ENCODE results near the gene PIK3C2B.
"Not testable (repeated sequence)": the region's sequence is repeated elsewhere in the genome, so short reads cannot be mapped to it uniquely, and the experiment has no call there.

The PIK3C2B gene

DNA sequence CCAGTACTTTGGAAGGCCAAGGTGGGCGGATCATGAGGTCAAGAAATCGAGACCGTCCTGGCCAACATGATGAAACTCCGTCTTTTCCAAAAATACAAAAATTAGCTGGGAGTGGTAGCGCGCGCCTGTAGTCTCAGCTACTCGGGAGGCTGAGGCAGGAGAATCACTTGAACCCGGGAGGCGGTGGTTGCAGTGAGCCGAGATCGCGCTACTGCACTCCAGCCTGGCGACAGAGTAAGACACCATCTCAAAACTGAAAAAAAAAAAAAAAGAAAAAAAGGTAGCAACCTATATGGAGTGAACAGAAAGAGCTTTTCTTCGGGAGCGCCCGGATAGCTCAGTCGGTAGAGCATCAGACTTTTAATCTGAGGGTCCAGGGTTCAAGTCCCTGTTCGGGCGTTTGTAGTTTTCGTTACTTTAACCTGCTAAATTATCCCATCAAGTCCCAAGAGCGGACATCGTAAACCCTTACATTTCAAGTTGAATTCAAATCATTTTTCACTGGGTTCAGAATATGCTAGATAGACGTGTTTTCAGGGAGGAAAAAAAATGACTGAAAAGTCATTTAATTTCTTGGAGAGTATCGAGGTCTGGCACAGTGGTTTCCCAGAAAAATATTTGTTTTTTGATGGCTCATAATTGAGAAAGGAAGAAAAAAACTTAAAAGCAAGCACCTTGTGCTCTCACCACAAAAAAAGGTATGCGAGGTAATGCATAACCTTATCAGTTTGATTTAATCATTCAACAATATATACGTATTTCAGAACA lies 11.8 kb upstream of the PIK3C2B start:
- DNase-seq = peak; percentile 52 to 79

DNA sequence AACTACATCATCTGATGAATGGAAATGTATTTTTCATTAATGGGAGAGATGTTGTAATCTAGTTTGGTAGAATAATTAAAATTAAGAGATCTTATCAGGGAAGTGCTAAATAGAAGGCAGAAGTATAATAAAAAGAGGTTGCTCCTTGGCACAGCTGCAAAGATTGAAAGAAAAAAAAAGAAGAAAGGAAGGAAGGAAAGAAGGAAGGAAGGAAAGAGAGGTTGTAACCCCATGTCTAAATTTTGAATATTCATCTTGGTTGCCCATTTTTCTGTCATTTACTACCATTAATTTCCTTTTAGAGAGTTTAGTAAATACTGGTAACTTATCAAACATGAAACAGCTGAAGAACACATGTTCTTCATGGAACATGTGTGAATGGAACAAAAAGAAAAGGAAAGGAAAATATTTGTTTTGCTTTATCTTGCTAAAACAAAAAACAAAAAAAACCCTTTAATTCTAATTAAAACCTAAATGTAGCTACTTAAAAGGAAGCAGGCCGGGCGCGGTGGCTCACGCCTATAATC lies 11.1 kb upstream of the PIK3C2B start:
- no peak for DNase-seq

DNA sequence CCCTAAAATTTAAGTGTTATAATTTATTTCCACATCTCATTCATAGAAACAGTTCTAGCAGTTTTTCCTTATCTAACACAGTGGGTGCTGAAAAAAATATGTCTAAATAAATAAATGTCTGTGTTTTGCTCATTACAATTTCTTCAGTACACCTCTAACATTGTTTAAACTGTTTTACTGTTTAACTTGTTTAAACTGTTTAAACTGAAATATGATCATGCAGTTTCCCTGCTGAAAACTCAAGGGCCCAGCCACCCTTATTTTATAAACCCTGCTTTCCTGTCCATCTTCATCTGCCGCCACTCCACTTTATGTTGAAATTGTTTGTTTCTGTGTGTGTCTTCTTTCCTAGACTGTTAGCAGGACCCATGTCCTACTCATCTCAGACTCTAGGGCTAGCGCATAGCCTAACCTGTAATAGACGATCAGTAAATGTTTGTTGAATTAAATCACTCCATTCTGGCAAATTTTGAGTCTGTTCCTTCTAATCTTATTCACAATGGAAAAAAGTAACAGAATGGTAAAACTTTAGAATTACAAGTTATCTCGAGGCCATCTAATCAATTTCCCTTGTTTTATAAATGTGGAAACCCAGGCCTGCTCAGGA lies 9.4 kb upstream of the PIK3C2B start:
- no peak for DNase-seq

DNA sequence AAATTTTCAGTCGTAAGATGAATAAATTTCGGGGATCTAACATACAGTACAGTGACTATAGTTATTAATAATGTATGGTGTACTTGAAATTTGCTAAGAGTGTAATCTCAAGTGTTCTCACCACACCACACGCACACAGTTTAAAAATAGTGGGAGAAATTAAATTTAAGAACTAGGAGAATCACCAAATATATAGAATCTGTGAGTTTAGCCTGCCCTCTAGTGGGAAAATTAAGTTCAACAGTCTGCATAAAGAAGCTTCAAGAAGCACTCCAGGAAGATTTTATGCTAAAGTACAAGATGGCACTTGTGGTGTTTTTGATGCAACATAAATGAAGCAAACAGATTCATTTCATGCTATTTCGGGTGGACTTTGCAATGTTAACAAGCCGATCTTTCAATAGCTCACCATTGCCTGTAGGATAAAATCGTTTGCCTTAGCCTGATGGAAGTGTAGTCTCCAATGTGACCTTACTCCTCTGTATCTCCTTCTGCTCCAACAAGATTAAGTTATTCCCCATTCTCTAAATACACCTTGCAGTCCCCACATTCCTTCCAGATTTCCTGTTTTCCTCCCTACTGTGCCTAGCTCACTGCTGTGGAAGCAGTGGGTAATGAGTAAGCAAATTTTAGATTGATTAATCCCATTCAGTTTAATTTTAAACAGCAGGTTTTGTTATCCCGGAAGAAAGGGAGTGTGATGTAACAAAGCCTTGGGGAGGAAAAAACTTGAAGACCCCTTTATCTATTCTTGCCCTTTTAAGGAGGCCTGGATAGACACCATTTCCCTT lies 8.7 kb upstream of the PIK3C2B start:
- DNase-seq = peak in 1 of 2 donors; percentile 81

DNA sequence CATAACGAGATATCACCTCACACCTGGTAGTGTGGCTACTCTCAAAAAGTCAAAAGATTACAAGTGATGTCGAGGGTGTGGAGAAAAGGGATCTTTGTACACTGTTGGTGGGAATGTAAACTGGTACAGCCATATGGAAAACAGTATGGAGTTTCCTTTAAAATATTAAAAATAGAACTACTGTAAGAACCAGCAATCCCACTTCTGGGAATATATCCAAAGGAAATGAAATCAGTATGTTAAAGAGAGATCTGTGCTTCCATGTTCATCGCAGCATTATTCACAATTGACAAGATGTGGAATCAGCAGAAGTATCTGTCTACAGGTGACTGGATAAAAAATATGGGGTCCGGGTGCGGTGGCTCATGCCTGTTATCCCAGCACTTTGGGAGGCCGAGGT lies 7.6 kb upstream of the PIK3C2B start:
- no peak for DNase-seq

DNA sequence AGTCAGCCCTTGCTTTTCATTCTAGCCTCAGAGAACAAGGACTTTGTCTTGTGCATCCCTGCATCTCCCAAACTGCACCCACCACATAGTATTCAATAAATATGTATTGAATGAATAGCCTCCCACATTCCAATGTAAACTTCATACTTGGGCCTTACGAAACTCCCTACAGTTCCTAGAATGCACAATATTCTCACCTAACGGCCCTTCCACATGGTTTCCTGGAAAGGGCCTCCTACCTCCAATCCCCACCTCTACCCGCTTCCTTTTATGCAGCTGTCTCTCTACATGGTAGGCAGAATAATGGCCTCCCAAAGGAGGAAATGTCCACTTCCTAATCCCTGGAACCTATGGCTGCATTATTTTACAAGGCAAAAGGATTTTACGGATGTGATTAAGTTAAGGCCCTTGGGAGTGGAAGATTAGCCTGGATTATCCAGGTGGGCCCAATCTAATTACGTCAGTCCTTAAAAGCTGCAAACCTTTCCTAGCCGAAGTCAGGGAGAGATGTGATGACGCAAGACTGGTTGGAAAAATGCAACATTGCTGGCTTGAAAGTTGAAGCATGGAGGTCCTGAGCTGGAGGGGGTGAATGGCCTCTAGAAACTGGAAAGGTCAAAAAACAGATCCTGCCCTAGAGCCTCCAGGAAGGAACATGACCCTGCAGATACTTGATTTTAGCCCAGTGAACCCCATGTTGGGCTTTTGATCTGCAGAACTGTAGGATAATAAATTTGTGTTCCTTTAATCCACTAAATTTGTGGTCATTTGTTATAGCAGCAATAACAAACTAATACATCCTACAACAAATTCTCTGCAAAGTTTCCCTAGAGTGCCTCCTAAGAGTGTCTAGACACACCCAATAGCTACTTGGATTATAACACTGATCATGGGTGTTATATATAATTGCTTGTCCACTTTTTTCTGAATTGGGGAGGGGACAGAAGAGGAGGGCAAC lies 5.2 kb upstream of the PIK3C2B start:
- no peak for DNase-seq

DNA sequence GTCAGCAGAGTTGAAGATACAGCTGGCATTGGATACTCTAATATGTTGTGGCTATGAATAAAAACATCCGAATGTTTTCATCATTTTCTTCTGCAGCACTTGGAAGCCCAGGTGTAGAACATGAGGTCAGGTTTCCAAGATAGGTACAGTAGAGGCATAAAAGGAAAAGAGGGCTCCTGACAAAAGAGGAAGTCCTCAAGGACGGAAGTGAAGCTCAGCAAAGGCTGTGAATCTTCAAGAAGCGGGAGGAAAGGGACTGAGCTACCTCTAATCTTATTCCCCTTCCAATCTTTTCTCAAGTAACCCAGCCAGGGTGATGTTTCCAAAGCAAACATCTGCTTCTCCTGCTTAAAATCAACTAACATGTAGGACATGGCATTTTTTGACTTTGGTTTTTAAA lies 4.4 kb upstream of the PIK3C2B start:
- peak in 1 of 2 donors; percentile 11 for DNase-seq

DNA sequence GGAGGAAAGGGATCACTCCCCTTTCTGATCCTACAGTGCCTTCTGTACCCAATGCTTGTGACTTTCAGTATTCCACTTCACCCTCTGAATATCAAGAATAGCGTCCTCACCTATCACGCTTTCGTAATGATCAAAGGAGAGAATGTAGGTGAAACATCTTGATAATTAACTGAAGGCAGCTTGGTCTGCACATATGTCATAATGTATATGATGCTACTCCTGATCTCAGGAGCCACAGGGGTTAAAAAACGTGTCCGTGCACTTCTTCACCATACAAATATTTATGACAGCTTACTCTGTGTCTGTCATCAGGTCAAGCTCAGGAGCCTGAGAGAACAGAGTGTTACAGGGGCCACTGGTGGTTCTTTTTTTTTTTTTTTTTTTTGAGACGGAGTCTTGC lies 1.2 kb upstream of the PIK3C2B start:
- DNase-seq = no peak

DNA sequence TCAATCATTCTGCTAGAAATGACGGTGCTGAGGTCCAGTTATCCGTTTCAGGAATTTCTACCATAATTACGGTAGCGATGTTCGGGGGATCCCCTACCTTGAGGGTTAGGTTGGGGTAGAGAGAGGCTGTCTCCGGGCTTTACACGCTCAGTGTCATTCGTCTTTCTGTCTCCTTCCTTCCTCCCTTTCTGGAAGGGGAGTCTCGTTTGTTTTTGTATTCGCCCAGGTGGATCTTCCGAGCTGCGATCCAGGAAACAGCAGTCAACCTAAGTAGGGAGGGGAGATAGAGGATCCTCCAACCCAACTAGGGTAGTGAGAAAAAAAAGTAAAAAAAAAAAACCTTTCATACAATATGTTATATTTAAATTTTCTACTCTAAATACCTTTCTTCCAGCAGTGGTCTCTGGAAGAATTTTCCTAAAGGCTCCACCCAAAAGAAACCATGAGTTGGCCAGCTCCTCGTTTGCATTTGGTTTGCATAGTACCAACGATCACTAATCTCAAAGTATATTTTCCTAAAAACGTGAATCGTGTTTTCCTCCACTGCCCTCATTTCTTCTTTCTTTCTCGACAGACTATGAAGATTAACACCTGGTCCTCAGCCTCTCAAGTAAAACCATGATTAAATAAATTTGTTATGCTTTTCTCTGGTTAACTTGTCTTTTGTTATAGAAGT lies 611 bp upstream of the PIK3C2B start:
- DNase-seq = no peak

DNA sequence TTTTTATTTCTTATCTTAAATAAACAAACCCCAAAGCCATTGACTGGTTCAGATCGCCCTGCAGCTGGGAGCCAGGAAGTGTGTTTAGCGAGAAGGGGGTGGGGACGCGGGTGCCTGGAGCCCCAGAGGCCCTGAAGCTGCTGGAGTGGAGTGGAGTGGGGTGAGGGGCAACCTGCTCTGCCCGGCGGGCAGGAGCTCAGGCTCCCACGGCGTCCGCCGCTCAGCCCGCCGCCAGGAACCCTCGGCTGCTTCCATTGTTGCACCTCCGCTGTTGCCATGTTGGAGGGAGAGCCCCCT lies 673 bp downstream of the PIK3C2B start:
- peak; percentile 62 to 79 for DNase-seq

DNA sequence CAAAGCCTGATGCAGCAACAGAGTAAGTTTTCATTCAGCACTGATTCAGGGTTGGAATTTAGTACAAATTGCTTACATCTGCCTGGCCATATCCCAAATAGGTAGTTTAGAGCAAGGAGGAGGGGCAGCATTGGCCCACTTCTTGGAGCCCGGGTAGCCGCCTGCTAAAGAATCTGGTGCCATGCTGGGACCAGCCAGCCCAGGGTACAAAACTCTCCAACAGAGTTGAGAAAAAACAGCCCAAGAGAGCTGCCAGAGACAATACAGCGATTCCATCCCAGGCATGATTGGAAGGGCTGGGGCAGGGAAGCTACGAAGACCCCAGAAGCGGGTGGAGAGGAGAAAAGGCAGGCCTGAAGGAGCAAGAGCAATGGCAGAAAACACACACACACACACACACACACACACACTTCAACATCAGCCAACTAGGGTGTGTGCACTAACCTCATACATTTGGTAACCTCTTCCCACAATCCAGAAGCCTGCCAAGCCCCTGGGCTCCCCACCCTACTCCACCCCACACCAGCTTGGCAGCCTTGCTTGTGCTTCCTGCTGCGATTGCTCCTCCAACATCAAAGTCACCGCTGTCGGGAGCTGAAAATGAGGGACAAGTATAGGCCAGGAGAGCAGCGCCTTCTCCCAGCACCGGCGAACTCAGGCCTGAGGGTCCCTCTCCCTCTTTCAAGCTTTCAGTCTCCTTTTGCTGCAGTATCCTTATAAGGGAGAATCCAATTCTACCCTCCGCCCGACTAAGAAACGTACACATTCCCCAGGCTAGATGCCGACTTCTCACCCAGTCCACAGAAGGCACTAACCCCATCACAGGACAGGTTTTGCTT lies 1.2 kb downstream of the PIK3C2B start:
- DNase-seq = no peak

DNA sequence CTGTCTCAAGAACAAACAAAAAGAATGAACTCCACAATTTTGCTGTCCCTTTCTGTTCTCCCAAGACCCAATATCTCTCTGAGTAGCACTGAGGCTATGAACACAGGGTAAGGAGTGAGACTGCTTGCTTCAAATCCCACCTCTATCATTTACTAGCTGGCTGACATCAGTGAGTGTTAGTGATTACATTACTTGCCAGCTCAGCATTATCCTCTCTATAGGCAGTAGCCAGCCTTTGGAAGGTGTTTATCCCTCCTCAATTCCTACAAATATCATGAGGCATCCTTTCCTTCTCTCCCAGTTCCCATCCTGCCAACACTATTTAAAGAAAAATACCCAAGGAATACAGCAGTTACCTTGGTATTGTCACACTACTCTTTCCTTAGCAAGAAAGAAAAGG lies 3.0 kb downstream of the PIK3C2B start:
- DNase-seq = no peak

DNA sequence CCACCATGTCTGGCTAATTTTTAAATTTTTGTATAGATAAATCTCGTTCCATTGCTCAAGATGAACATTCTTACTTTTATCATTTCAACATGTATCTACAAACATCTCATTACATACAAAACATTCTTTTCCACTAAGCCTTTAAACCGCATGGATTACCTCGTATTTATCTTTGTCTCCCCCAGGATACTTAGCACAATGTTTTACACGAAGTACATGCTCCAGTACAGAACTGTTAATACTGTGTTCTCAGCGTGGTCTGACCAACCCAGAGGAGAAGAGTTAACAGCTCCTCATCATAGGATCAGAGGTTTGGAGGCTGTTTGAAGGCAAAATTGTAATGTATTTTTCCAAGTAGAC lies 7.4 kb downstream of the PIK3C2B start:
- DNase-seq = no peak

DNA sequence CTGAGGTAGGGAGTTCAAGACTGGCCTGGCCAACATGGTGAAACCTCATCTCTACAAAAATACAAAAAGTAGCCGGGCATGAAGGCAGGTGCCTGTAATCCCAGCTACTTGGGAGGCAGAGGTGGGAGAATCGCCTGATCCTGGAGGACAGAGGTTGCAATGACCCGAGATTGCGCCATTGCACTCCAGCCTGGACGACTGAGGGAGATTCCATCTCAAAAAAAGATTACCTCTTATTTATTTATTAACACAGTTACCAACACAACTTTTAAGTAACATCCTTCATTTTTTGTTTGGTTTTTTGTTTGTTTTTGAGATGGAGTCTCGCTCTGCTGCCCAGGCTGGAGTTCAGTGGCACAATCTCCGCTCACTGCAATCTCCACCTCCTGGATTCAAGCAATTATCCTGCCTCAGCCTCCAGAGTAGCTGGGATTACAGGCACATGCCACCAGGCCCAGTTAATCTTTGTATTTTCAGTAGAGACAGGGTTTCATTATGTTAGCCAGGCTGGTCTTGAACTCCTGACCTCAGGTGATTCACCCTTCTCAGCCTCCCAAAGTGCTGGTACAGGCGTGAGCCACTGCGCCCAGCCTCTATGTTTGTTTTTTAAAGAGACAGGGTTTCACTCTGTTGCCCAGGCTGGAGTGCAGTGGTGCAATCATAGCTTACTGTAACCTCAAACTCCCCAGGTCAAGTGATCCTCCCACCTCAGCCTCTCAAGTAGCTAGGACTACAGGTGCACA lies 7.9 kb downstream of the PIK3C2B start:
- DNase-seq = not testable (repeated sequence)

DNA sequence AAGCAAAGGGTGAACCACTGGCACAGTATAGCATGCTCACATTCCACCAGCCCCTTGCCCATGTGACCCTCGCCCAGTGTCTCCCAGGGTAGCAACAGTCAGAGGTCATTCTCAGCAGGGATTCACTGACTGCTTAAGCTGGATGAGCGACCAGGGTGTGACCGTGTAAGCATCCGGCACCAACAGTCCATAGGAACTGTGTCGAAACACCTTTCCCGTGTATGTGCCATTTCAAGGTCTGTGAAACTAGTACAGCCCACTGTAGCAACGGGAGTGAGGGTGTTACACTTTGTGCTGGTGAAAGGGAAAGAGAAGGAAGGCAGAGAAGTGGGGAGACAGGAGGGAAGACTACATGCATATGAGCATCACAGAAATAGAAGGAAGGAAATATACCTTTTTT lies 10.8 kb downstream of the PIK3C2B start:
- no peak for DNase-seq

DNA sequence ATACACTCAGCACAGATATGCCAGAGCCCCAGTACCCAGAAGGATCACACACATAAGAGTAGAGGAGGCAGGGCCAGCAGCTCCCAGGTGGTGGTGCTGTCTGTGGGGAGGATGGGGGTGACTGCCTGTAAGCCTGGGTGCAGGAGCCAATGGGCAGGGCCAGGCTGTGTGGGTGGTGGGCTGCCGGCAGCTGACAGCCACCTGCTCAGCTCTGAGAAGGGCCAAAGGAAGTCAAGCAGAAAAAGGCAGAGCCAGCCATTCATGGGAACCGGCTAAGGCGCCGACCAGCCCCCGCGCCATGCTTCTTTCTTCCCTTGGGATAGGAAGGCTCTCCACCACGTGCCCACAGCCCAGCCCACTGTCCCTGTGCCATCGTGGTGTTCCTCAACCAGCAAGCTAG lies 14.1 kb downstream of the PIK3C2B start:
- no peak for DNase-seq

DNA sequence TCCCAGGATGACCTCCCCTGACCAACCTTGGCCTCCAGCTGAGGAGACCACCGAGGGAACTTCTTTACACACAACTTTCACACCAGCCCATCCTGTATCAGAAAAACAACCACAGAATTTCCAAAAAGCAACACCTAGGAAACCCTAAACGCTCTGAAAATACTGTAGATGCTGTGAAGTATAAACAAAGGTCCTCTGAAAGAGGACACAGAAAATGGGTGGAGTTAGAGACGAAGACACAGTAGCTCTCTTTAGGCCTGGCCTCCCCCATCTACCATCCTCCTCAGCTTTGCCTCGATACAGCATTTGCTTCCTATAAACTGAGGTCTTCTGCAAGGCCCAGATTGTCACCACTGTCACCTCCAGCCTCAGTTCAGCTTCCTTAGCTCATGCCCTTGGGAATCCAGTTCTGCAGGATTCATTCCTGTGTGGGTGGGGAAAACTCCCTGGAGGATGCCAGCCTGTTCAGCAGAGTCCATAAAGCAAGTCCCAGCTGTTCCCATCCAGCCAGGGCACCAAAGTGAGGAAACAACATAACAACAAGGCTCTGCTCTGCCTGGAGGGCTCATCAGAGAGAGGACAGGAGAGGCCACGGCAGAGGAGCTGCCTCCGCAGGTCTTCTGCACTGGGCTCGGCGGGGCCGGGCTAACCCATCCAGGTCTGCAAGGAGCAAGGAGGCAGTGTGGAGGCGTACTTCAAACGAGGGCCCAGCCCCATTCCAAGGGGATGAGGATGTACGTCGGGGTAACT lies 15.0 kb downstream of the PIK3C2B start:
- no peak for DNase-seq

DNA sequence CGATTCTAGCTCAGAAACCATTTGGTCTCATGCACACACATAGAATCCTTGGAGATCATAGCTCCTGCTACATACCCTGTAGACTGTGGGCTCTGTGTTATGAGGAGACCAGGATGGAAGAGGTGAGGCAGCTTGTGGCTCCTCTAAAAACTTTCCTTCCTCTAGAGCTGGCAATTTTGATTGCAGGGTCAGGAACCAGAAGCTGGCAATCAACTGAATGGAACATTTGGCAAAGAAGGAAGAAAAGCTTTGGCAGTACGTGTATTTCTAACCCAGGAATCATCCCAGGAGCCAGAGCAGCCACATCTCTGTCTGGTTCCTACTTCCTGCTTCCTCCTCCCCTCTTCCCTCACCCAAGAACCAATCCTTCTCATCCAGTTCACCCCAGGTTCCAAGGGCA lies 15.7 kb downstream of the PIK3C2B start:
- DNase-seq = no peak

DNA sequence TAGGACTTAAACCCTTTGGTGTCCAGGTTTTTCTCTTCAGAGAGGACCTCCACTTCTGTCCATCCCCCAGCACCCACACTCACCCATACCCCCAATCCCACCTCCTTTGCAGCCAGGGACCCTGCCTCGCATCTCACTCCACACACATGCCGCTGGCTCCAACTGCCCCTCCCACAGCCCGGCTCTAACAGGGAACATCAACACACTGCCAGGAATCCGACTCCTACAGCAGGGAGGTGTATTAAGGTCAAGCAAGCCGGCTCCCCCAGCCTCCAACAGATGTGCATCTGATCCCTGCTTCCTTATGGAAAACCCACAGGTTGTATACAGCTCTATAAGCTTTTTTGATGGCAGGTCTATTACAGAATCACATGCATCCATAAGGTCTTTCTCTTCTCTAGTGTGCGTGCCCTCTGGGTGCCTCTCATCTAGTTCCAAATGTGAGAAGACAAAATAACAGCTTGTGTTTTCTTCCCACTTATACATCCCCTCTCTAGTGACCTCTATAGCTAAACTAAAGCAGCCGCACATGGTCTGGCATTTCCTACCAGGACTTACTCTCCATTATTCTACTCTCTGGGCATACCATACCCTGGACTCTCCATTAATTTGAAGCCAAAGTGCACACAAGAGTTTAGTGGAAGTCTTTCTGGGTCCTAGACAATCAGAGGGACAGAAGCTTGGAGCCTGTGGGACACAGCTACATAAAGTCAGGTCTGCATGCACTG lies 16.3 kb downstream of the PIK3C2B start:
- no peak for DNase-seq
